Effector memory CD8-positive, alpha-beta T cell (primary cell): Measurements from ENCODE around the gene YIPF4.
"Not testable (repeated sequence)": the region's sequence is repeated elsewhere in the genome, so short reads cannot be mapped to it uniquely, and the experiment has no call there.

ENCODE experiments used
- ATAC-seq: fragments of 150-1000 bp; cut with Tn5 transposase; replicated peaks from 2 replicates; pipeline ENCODE4 v1.10.0; 2021; ENCODE audit warnings: mild to moderate bottlenecking, moderate library complexity
- DNase-seq, 3 experiments: peaks; one replicate each; pipeline ENCODE4 v3.0.0; 2021
- H3K27ac Mint-ChIP-seq, 2 donors: one replicate each; pipeline ENCODE4 v1.8.0; 2022; ENCODE audit warnings: mild to moderate bottlenecking in 2 of 2, mixed read lengths in 2 of 2, moderate library complexity in 2 of 2
- H3K27me3 Mint-ChIP-seq, 2 donors: one replicate each; pipeline ENCODE4 v1.8.0; 2022; ENCODE audit warnings: mixed read lengths in 2 of 2
- H3K36me3 Mint-ChIP-seq: one replicate; pipeline ENCODE4 v1.8.0; 2022; ENCODE audit warnings: mild to moderate bottlenecking, moderate library complexity, mixed read lengths; ENCODE audit not compliant: insufficient read depth
- H3K4me1 Mint-ChIP-seq, 2 donors: one replicate each; pipeline ENCODE4 v1.8.0; 2022; ENCODE audit warnings: low read depth in 2 of 2, mixed read lengths in 2 of 2
- H3K4me3 Mint-ChIP-seq, 2 donors: one replicate each; pipeline ENCODE4 v1.8.0; 2022; ENCODE audit warnings: mild to moderate bottlenecking in 2 of 2, mixed read lengths in 2 of 2, moderate library complexity in 2 of 2
- H3K9me3 Mint-ChIP-seq, 2 donors: one replicate each; pipeline ENCODE4 v1.8.0; 2022; ENCODE audit warnings: mixed read lengths in 2 of 2

The YIPF4 gene

DNA sequence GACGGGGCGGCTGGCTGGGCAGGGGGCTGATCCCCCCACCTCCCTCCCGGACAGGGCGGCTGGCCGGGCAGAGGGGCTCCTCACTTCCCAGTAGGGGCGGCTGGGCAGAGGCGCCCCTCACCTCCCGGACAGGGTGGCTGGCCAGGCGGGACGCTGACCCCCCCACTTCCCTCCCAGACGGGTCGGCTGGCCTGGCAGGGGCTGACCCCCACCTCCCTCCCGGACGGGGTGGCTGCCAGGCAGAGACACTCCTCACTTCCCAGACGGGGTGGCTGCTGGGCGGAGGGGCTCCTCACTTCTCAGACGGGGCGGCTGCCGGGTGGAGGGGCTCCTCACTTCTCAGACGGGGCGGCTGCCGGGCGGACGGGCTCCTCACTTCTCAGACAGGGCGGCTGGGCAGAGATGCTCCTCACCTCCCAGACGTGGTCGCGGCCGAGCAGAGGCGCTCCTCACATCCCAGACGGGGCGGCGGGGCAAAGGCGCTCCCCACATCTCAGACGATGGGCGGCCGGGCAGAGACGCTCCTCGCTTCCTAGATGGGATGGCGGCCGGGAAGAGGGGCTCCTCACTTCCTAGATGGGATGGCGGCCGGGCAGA, 16.4 kb downstream of the YIPF4 start:
- H3K27me3 Mint-ChIP-seq, ATAC-seq, H3K4me3 Mint-ChIP-seq, DNase-seq, H3K27ac Mint-ChIP-seq, H3K9me3 Mint-ChIP-seq: not testable (repeated sequence)
- Mint-ChIP-seq H3K4me1 (peaks cover 3 to 12% of the 10 kb centered on the region in 2 donors), H3K36me3 (peaks cover 29% of the 10 kb centered on the region)

DNA sequence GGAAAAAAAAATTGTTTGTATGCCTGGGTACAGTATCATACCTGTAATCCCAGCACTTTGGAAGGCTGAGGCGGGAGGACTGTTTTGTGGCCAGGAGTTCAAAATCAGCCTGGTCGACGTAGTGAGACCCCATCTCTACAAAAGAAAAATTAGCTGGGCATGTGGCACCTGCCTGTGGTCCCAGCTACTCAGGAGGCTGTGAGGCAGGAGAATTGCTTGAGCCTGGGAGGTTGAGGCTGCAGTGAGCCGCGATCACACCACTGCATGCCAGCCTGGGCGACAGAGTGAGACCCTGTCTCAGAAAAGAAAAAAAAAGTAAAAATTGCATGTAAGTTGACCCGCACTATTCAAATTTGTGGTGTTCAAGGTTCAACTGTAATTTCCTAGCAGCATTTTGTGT, 32.9 kb downstream of the YIPF4 start:
- ATAC-seq: no peak
- peaks cover 13% of the 10 kb centered on the region for H3K36me3 Mint-ChIP-seq
- no peak overlapping the region for H3K4me3 Mint-ChIP-seq
- no peaks in the 10 kb centered on the region for H3K4me1 Mint-ChIP-seq
- no peak for DNase-seq
- H3K9me3 Mint-ChIP-seq: no peaks in the 10 kb centered on the region
- H3K27ac Mint-ChIP-seq: no peak overlapping the region
- no peaks in the 10 kb centered on the region for H3K27me3 Mint-ChIP-seq

DNA sequence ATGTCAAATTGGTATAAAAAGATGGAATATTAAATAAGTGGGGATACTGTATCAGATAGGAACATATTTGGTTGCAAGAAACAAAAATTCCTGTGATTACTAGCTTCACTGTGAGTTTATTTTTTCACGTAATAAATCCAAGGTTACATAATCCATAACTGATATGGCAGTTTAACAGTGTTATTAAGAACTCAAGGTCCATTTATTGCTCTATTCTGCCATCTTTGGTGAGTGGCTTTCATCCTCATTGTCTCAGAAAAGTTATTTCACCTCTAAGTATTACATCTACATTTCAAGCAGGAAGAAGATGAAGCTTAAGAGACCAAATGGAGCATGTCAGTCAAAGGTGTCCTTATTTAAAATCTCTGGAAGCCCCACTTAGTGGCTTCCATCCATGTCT, 37.2 kb downstream of the YIPF4 start:
- Mint-ChIP-seq H3K4me1 (no peaks in the 10 kb centered on the region), H3K27me3 (no peaks in the 10 kb centered on the region), H3K27ac (no peak overlapping the region), H3K36me3 (peaks cover 9% of the 10 kb centered on the region), H3K4me3 (no peak overlapping the region), H3K9me3 (no peaks in the 10 kb centered on the region)
- ATAC-seq (no peak), DNase-seq (no peak)

DNA sequence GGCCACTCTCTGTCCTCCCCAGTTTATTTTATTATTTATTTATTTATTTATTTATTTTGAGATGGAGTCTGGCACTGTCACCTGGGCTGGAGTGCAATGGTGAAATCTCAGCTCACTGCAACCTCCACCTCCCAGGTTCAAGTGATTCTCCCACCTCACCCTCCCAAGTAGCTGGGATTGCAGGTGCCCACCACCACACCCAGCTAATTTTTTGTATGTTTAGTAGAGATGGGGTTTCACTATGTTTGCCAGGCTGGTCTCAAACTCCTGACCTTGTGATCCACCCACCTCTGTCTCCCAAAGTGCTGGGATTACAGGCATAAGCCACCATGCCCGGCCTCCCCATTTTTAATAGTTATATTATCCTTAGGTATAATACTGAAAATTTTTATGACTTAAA, 51.0 kb downstream of the YIPF4 start:
- H3K36me3 Mint-ChIP-seq, H3K27me3 Mint-ChIP-seq, H3K4me1 Mint-ChIP-seq, H3K4me3 Mint-ChIP-seq, H3K9me3 Mint-ChIP-seq, ATAC-seq, DNase-seq, H3K27ac Mint-ChIP-seq: not testable (repeated sequence)

DNA sequence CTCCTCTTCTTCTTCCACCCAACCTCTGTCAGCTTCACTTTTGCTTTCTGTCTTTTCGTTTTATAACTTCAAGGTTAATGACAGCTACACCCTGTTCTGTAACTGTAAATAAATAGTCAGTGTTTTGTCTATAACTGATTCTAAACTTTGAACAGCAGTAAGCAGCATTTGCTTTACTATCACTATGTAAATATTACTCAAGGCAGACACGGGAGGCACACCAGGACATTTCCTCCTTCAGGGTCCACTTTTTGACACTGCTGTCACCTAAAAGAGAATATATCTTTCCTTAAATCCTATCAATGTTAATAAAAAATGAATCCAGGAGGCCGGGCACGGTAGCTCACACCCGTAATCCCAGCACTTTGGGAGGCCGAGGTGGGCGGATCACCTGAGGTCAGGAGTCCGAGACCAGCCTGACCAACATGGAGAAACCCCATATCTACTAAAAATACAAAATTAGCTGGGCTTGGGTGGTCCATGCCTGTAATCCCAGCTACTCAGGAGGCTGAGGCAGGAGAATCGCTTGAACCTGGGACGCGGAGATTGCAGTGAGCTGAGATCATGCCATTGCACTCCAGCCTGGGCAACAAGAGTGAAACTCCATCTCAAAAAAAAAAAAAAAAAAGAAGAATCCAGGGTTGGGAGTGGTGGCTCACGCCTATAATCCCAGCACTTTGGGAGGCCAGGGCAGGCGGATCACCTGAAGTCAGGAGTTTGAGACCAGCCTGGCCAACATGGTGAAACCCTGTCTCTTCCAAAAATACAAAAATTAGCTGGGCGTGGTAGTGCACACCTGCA, 51.7 kb downstream of the YIPF4 start:
- not testable (repeated sequence) for H3K4me1 Mint-ChIP-seq, H3K27ac Mint-ChIP-seq

DNA sequence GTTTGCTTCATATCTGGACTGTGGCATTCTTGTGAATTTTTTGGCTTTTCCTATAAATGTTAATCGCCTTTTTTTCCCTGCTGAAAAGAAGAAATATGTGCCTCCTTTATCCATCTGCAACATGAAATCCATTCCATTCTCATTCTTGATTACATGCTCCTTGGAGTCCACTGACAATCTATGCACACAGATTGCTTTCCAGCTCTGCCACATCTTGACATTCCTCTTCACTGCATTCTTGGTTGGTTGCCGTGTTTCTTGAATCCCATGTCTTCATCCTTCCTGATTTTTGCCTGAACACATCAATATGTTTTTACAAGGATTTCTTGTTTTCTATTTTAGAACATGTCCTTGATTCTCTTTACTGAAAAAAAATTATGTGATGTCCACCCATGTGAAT, 52.4 kb downstream of the YIPF4 start:
- ATAC-seq: no peak
- Mint-ChIP-seq H3K36me3 (no peaks in the 10 kb centered on the region), H3K9me3 (no peaks in the 10 kb centered on the region), H3K27ac (peak overlapping the region in 1 of 2 donors; percentile 44), H3K27me3 (no peaks in the 10 kb centered on the region), H3K4me1 (no peaks in the 10 kb centered on the region), H3K4me3 (no peak overlapping the region)
- no peak for DNase-seq

More for the DNA sequence above, 51.7 kb downstream of the YIPF4 start:
- H3K4me3 Mint-ChIP-seq, DNase-seq, H3K9me3 Mint-ChIP-seq, ATAC-seq, H3K27me3 Mint-ChIP-seq, H3K36me3 Mint-ChIP-seq: not testable (repeated sequence)

DNA sequence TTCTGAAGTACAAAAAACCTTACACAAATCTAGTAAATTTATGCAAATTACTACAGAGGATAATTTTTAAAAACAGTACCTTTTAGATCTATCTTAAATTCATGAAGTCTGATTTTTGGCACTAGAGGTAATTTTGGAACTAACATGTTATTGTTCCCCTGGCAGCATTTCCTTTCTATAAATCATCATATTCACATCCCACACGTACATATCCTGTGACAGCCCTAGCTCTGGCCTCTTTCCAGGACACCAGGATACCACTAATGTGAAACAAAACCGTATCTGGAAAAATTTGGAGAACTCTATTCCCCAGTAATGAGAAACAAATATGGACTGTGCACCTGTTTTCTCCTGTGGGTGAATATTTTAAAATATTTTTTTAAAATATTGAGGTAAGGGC, 65.1 kb downstream of the YIPF4 start:
- no peaks in the 10 kb centered on the region for H3K9me3 Mint-ChIP-seq
- no peak overlapping the region for H3K4me3 Mint-ChIP-seq
- no peak overlapping the region for H3K27ac Mint-ChIP-seq
- H3K36me3 Mint-ChIP-seq: no peaks in the 10 kb centered on the region
- H3K27me3 Mint-ChIP-seq: no peaks in the 10 kb centered on the region
- ATAC-seq (no peak), DNase-seq (no peak)
- no peaks in the 10 kb centered on the region for H3K4me1 Mint-ChIP-seq

DNA sequence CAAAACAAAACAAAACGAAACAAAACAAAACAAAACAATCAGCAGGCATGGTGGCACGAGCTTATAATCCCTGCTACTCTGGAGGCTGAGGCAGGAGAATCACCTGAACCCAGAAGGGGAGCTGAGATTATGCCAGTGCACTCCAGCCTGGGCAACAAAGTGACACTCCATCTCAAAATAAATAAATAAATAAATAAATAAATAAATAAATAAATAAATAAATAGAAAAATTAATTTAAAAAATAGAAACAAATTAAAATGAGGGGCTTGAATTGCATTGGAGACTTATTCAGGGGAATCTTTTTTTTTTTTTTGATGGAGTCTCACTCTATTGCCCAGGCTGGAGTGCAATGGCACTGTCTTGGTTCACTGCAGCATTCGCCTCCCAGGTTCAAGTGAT, 73.1 kb downstream of the YIPF4 start:
- not testable (repeated sequence) for H3K27ac Mint-ChIP-seq, H3K9me3 Mint-ChIP-seq, DNase-seq, H3K36me3 Mint-ChIP-seq, ATAC-seq, H3K4me1 Mint-ChIP-seq, H3K27me3 Mint-ChIP-seq, H3K4me3 Mint-ChIP-seq

DNA sequence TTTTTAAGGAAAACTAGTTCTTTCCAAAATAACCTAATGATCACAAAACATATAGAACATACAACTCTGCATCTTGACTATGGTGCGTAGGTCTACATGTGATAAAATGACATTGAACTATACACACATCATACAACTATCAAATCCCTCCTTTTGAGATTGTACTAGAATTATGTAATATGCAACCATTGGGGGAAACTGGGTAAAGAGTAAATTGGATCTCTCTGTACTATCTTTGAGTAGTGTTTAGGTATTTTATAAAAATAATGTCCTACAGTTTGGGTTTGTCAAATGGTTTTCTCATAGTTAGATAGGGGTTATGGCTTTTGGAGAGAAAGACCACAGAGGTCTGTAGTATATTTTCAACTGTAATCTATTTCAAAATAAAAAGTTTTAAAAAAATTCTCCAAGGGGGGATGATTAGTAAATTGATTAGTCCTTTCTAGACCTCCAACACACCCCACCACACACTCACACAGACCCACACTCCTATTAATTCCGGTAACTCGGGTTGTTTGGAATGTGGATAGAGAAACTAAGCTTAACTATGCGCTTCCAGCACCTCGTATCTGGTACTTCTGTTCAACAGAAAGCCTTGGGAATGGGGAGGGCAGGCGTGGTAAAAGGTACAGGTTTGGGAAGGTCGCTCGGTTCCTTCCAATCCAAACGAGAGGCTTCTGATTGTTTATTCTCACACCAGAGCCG, 78.4 kb downstream of the YIPF4 start:
- H3K9me3 Mint-ChIP-seq: no peaks in the 10 kb centered on the region
- peaks cover 24% of the 10 kb centered on the region for H3K36me3 Mint-ChIP-seq
- H3K27ac Mint-ChIP-seq: peak overlapping the region; percentile 88 to 93
- H3K27me3 Mint-ChIP-seq: no peaks in the 10 kb centered on the region
- DNase-seq (no peak), ATAC-seq (peak; percentile 1)
- peaks cover 21 to 26% of the 10 kb centered on the region in 2 donors for H3K4me1 Mint-ChIP-seq
- H3K4me3 Mint-ChIP-seq: peak overlapping the region; percentile 79 to 91

DNA sequence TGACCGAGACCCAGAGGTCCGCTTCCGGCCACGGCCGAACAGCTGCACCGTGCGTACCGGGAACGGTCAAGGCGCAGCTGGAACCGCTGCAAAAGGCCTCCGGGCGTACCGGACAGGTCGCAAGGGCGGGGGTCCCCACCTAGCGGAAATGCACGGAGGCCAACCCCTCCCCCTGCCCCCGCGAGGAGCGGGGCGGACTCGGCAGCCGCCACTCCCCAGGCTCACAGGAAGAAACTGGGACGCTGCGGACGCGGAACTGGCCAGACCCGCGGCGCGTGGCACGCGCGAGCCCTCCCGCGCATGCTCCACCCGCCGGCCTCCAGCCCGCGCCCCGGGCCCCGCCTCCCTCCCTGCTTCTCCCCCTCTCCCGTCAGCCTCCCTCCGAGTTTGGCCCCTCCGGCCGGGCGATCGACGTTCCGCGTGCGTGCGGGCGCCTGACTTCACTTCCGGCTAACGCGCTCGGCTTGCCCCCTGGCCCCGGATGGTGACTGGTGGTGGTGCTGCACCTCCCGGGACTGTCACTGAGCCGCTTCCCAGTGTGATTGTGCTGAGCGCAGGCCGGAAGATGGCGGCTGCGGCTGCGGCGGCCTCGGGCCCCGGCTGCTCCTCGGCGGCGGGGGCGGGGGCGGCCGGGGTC, 79.1 kb downstream of the YIPF4 start, which contains the start of gene BIRC6:
BIRC6 (plus strand) TSS at position 343 of the 637 bp plus-strand sequence; CDS start at position 482, 139 bp downstream.
- peak; percentile 84 to 88 (median 86) for DNase-seq
- H3K9me3 Mint-ChIP-seq: no peaks in the 10 kb centered on the region
- no peaks in the 10 kb centered on the region for H3K27me3 Mint-ChIP-seq
- peak within 1 kb of the TSS; percentile 79 to 91 for H3K4me3 Mint-ChIP-seq
- peak within 1 kb of the TSS; percentile 88 to 93 for H3K27ac Mint-ChIP-seq
- peak; percentile 89 for ATAC-seq
- H3K36me3 Mint-ChIP-seq: peaks cover 24% of the 10 kb centered on the region
- H3K4me1 Mint-ChIP-seq: peaks cover 26 to 32% of the 10 kb centered on the region in 2 donors

DNA sequence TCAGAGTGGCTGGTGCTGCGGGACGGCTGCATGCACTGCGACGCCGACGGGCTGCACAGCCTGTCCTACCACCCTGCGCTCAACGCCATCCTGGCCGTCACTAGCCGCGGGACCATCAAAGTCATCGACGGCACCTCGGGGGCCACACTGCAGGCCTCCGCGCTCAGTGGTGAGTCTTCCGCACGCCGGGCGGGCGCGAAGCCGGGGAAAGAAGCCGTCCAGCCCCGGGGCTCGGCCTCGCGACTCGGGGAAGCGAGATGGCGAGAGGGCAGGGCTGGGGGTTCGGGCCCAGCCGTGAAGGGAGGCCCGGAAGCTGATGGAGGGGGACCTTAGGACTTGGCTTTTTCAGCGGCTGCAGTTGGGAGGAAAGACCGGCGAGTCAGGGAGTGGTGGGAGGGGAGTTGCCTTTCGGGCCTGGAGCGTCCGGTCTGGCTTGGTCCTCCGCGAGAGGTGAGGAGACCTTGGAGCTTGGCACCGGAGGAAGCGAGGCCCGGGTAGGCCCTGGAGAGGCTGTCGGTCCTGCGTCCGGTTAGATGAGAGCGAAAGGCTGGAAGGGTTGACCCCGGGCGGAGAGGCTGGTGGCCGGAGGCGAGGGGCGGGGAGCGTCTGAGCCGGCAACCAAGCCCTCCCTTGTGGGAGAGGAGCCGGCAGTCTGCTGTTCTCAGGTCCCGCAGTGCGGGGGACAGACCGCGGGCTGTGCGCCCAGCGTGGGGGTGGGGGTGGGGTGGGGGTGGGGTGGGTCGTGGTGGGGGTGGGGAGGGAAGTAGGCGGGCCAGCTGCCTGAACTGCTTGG, 79.8 kb downstream of the YIPF4 start:
- Mint-ChIP-seq H3K4me3 (peak overlapping the region; percentile 79 to 91), H3K27me3 (no peaks in the 10 kb centered on the region), H3K27ac (peak overlapping the region; percentile 88 to 93), H3K36me3 (peaks cover 24% of the 10 kb centered on the region), H3K4me1 (peaks cover 28 to 36% of the 10 kb centered on the region in 2 donors), H3K9me3 (no peaks in the 10 kb centered on the region)
- ATAC-seq (no peak), DNase-seq (no peak)

DNA sequence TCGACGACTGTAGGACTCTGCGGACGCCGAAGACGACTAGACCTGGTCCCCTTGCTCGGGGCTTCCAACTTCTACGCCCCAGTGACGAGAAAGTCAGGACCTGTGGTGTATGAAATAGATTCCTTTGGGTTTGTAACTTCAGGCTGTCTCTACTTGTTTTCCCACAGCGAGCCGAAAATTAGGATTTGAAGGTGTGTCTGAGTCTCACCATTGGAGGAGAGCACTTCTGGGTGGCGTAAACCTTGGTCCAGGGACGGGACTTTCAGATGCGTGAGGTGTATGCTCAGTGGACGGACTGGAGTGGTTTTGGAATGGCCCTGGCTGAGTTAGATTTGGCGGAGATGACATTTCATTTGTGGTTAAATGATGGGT, 80.4 kb downstream of the YIPF4 start:
- Mint-ChIP-seq H3K36me3 (peaks cover 24% of the 10 kb centered on the region), H3K4me3 (peak overlapping the region; percentile 79 to 91), H3K4me1 (peaks cover 30 to 36% of the 10 kb centered on the region in 2 donors), H3K9me3 (no peaks in the 10 kb centered on the region), H3K27me3 (no peaks in the 10 kb centered on the region), H3K27ac (peak overlapping the region; percentile 88 to 93)
- peak in 2 of 3 experiments; percentile 2 to 6 for DNase-seq
- ATAC-seq: no peak

DNA sequence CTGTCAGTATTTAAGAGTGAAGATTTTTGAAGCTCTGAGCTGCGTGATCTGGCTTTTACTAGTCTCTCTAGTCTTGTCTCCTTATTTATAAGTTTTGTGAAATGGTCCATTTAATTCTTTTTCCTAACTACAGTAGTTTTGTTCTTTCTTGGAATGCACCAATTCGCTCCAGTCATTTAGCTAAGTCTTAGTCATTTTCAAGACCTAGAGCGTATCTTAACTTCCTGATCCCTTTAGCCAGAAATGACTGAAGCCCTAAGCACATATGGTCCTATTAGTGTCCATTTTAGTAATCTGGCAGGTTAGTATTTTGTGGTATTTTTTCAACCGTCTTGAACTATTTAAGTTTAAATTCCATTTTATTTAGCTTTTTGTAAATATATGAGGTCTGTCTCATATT, 82.7 kb downstream of the YIPF4 start:
- ATAC-seq: no peak
- no peaks in the 10 kb centered on the region for H3K27me3 Mint-ChIP-seq
- peaks cover 47 to 54% of the 10 kb centered on the region in 2 donors for H3K4me1 Mint-ChIP-seq
- DNase-seq: no peak
- H3K36me3 Mint-ChIP-seq: peaks cover 19% of the 10 kb centered on the region
- peak overlapping the region in 1 of 2 donors; percentile 79 for H3K4me3 Mint-ChIP-seq
- no peaks in the 10 kb centered on the region for H3K9me3 Mint-ChIP-seq
- peak overlapping the region; percentile 20 to 93 for H3K27ac Mint-ChIP-seq
